Activated CD8-positive, alpha-beta memory T cell treated with anti-CD3 and anti-CD28 coated beads for 1 hour (primary cell): ENCODE results near the gene ZNF462.
"Not testable (repeated sequence)": the region's sequence is repeated elsewhere in the genome, so short reads cannot be mapped to it uniquely, and the experiment has no call there.

Source experiments
- DNase-seq, 2 donors: peaks; one replicate each; pipeline ENCODE4 v3.0.0-alpha.2; 2020; ENCODE audit warnings: low read depth in 1 of 2; ENCODE audit errors: extremely low read depth in 1 of 2

Gene ZNF462

DNA sequence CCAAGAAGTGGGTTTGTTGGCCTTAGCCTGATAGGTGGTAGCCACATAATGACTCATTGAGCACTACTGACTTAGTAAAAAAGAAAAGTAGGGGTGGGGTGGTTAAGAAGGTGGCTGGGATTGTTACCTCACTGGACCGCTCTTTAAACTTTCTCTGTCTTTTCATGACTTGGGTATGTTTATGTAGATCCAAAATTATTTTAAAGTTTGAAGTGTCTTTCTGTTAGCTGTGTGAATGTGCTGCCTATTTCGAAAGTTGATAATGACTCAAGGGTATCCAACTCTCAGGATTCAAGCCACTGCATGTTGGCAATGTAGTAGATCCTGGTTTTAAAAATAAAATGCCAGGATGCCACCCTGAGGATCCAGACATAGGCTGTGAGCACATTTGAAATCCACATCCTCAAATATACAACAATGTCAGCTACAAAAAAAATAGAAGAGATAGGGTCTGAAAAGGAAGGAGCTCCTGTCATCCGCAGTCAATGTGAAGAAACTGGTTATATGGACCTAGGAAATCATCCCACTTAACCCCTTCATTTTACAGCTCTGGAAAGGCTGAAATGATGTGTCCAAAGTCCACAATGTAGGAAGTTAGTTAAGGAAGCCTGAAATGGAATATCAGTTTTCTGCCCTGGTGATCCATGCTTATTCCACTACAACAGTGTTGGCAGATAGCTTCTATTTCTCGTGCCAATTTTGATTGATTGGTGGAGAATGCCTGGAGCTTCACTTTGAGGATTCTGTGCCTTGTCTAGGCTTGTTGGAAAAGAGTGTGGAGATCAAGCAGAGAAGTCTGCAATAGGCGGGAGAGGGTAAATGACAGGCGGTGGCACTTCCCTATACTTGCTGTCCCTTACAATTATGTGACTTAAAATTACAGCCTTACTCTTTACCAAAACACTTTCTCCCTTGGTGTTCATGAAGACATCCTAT, 23.4 kb downstream of the ZNF462 start:
- DNase-seq: no peak

DNA sequence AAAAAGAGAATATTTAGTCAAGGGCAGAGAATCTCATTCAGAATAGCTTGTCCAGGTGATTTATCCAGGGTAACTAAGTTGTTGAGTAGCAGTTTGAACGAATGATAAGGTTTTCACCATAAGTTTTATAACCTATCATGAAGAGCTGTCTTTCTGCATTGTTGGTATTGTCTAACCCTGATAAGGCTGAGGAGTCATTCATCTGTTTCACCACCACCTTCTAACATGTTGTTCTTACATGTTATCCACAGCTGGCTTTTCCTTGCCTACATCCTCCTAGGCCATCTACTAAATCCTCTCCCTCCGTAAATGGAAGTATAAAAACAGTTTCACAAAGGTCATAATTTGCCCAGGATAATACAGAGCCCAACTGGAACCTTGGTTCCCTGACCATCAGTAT, 24.1 kb downstream of the ZNF462 start:
- DNase-seq: no peak

DNA sequence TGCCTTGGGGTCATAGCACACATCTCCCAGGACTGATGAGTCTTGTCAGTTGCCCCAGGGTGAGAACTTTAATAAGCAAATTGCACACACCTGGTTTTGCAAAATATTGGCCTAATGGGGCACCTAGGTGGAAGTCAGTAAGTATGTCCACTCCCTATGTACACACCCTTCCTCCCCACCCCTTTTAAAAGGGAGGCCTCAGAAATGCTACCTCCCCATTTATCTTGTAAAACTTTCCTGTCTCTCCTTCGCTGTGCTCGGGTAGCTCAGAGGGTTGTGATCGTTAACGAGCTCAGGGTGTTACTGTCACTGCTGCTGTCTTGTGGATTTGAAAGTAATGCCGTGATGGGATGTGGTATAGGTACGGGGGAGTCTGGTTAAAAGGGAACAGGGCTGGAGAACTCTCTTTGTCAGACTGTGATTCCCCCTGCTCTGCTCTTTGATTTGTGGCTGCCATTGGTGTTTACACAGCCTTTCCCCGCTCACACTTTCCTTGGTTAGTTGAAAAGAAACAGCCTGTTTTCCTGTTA, 26.2 kb downstream of the ZNF462 start:
- no peak for DNase-seq

DNA sequence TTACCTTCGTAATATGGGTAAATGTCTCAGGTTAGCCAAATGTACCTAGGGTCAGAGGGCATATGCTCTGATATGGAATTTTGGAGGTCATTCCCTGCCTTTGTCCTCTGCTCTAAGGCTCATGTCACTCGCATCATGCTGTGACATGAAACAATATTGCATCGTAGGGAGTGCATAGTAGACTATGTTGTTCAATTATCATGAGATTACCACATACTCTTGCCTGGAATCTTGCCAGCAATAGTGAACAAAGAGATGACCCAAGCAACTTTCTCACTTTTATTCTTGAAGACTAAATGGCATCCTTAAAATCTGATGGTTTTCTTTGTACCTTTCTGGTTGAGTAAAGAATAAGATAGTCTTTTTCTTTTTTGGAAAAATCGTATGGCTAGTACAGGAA, 27.6 kb downstream of the ZNF462 start:
- no peak for DNase-seq

DNA sequence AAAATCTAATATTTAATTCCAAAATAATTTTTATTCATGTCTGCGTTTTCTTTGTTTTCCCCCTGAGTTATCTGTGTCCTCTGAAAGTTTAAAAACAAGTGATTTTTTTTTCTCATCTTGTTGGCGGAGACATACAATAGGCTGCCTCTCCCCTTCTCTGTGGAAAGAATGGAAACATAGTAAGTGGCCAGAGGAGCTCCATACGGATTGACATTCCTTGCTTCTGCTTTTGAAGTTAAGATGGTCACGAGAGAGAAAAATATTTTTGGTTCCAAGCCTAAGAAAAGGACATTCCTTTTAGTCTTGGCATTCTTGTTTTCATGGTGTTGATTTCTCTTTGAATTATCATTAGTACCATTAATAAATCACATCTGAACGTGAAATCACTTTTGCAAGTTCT, 28.3 kb downstream of the ZNF462 start:
- DNase-seq: no peak

DNA sequence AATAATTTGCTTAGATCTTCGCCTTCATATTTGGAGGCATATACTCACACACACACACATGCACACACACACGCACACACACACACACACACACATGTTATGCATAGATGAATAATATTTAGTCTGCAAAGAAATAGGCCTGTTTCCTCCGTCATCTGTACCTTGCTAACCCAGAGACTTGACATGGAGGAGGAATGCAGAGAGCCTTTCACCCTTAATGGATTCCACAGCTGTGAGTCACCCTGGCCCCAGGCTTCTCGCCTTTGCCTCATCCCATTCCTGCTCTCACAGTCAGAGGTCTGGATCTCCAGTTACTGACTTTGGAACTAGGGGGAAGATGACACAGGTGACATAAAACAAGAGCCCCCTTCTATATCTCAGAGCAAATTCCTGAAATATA, 29.7 kb downstream of the ZNF462 start:
- DNase-seq: no peak

DNA sequence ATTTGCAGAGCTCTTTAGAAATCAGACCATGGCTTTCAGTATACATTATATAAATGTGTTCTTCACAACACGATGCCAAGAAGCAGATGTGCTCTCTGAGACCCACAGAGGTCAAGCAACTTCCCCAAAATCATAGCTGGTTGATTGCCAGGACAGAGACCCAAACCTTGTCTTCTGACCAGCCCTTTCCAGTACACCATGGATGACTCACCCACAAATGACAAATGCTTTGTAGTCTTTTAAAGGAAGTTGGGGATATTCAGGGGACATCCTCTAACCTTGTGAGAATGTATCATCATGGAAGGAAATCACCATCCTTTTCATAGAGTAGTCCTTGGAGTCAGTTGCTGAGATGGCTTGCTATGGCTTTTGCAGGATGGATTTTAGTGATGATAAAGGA, 30.1 kb downstream of the ZNF462 start:
- DNase-seq: no peak

DNA sequence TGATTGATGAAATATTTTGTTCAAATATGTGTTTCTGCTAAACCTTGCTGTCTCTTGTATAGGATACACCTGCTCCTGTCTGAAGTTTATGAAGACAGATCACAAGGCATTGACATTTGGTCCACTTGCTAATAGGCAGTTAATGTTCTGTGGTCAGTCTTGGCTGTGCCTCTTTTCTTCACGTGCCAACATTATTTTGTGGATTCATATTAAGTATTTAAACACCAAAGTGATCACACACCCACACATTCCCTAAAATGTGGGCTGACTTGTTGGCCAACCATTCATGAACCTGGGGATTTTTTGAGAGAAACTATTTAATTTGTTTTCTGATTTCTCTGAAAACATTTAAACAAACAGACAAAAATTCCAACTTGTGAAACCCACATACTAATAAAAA, 33.7 kb downstream of the ZNF462 start:
- DNase-seq: no peak

DNA sequence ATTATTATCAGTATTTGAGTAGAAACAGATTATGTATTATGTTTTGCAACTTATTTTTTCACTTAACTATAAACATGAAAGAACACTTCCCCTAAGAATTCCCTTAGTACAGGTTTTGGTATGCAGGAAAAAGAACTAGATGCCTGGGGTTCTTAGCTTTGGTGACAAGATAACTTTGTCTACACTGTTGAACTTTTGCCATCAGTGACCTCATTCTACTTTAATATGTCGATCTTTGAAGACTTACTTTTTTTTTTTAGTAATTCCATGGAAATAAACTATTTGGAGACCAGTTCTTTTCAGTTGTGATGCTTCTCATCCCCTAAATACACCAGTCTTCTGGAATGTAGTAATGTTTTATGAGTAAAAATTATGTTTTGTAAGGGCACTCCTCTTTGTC, 34.3 kb downstream of the ZNF462 start:
- DNase-seq: no peak

DNA sequence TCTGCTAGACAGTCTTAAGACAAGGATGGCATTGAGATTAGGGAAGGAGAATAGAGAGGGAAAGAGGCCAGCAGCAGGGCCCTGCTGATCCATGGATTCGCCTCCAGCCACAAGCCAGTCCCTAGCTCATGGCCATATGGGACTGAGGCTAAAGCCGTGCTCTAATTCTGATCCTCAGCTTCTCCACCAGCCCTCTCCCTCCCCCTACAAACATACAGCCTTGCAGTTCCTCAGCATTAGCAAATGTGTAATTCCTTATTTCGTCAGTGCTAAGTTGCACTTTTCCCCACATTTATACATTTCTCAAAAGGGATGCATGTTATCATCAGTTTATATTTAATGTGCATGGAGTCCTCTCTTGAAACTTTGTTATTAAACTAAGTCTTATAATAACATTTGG, 34.8 kb downstream of the ZNF462 start:
- DNase-seq: no peak

DNA sequence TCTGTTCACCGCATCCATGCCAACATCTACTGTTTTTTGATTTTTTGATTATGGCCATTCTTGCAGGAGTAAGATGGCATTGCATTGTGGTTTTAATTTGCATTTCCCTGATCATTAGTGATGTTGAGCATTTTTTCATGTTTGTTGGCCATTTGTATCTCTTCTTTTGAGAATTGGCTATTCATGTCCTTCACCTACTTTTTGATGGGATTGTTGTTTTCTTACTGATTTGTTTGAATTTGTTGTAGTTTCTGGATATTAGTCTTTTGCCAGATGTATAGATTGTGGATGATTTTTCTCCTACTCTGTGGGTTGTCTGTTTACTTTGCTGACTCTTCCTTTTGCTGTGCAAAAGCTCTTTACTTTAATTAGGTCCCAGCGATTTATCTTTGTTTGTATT, 37.6 kb downstream of the ZNF462 start:
- DNase-seq: not testable (repeated sequence)

DNA sequence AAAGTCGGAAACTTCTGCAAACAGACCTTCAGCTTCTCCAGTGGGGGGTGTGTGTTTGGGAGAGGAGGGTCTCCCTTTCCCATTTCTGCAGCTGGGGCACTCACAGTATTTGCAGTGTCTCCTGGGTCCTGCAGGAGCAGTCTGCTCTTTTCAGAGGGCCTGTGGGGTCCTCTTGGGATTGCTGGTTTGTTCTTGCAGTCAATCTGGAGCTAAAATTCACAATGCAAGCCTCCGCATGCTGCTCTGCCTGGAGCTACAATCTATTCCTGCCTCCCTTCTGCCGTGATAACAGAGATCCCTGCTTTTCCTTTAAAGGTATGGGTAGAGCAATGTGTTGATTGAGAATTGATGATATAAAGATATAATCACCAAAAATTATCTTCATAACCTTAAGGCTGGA, 43.2 kb downstream of the ZNF462 start:
- no peak for DNase-seq

DNA sequence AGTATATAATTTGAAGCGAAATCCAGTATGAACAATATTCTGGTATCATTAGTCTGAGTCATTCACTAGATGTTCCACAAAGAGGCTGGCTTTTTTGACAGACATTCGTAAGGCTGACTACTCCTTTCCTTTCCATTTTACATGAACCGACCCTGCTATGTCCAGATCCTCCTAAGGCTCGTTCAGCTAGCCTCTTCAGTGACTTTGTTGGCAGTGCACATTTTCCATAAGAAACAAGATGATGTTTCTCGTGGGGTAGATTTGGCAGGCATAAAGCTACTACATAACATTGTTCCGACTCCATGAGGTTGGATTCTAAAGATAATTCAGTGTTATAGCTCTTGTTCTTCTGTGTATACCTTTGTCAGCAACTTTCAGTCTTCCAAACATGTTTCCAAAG, 49.0 kb downstream of the ZNF462 start:
- no peak for DNase-seq

DNA sequence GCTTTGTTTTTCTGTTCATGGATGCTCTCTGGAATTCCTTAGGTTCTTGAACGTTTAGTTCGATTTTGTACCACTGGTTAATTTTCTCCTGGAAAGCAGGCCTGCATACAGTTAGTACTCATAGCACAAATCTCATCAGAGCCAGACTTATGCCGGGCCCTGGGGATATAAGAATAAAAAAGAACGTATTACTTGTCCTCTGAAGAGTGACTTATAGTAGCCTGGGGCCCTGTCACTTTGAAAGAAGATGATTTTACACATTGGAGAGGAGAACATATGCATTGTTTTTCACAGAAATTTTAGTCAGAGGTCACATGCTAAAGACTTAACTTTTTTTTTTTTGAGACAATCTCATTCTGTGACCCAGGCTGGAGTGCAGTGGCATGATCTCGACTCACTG, 50.3 kb downstream of the ZNF462 start:
- DNase-seq: no peak

DNA sequence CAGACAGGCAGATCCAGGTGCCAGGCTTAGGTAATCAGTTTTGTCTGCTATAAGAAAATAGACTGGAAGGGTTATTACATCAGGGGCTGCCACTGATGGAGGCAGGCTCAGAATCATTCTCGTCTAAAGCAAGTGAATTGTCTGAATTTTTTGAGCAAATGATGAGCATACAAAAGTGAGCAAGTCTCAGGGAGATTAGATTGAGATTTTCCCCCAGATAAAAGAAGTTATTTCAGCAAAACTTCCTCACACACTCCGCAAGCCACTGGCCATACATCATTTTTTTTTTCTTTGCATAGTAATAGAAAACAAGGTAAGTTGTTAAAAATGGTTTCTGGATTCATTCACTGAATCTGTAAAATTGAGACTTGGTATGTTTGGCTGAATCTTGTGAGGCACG, 52.9 kb downstream of the ZNF462 start:
- no peak for DNase-seq

DNA sequence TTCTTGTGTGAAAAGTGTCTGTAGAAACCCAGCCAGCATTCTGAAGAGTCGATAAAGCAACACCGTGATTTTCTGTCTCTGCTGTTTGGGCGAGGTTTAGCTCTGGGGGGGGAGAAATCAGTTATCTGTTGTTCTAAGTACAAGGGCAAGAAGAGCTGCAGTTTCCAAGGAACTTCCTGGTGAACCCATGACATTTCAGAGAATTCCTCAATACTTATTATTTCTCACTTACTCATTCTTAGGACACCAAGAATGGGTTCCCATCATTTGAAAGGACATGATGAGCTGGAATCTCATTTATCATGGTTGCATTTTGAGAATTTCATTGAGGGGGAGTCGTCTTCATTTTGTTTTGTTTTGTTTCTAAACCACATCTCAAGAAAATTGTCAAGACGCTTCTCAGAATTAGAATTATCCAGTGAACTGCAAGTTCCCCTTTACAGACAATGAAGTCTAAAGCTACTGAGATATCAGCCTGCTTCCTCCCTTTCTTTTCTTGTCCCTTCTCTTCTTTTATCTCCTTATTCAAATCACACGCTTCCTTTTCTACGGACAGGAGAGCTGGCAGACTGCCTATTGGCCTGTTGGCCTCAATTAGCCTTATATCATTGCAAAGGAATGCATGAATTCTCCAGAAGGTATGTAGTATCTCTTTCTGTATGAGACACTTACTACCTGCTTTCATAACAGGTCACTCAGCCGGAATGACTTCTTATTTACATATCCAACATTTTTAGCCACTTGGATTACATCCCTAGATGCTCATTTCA, 53.7 kb downstream of the ZNF462 start:
- DNase-seq: no peak

DNA sequence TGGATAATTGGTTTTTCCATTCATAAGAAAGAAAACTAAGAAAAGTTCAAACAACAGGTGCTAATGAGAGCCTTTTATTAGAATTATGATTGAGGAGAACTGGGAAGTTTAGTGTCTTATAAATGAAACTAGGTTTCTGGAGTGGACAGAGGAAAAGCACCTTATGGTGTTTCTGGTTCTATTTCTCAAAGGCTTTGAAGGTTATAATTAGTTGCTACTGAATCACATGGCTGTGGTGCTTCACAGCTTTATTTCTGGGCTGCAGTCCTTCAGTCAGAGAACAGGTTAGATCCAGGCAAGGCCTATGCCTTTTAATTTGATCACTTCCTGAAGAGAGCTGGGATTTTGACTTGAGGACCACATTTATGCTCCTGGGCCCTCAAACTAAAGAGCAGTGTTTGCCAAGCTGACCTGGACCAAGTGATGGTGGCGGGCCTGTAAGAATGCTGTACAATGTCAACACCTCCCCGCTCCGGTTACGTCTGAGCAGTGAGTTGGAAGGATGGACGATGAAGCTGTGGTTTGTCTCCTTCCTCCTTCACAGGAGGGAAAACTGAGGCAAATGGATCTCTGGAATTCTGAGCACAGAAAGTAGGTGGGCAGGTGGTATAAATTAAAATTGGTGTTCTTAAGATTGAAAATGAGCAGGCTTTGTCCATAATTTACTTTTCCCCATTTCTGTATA, 56.0 kb downstream of the ZNF462 start:
- DNase-seq: no peak

DNA sequence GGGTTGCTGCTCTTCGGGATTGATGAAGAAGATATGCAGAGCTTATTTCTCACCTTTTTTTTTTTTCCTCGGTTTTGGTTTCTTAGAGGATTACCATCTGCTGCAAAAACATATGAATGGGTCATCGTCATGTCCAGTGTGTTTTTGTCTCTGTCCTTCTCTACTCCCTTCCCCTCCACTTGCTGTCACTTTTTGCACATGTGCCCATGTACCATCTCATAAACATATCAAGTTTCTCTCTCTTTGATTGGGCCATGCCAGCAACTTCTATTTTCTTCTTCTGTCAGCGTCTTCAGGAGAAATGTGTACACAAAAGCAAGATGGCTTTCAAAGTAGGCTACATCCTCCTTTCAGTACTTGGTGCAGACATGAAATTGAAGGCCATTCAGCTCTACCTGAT, 57.1 kb downstream of the ZNF462 start:
- DNase-seq: no peak

DNA sequence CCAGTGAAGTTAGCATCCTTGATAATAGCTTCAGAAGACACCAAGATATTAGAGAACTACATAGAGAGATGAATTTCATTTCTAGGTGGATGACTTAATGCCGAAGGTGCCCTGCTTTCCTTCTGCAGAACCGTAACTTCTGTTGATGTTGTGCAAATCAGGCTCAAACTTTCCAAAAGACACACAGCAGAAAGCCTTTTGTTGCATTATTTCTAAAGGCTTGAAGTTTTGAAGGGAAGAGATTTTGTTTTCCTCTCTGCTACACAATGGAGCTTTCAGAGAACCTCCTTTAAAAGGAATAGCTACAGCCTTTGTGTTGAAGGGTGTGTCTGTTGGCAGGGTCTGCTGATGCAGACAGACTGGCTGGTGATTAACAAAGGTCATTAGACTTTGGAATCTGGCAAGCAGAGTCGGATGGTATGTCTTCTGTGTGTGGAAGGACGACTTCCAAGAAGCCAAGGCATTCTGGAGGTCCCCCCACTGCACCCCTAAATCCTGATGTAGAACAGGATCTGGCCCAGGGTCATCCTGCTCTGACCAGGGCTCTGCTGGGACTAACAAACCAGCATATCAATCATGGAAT, 57.8 kb downstream of the ZNF462 start:
- no peak for DNase-seq

DNA sequence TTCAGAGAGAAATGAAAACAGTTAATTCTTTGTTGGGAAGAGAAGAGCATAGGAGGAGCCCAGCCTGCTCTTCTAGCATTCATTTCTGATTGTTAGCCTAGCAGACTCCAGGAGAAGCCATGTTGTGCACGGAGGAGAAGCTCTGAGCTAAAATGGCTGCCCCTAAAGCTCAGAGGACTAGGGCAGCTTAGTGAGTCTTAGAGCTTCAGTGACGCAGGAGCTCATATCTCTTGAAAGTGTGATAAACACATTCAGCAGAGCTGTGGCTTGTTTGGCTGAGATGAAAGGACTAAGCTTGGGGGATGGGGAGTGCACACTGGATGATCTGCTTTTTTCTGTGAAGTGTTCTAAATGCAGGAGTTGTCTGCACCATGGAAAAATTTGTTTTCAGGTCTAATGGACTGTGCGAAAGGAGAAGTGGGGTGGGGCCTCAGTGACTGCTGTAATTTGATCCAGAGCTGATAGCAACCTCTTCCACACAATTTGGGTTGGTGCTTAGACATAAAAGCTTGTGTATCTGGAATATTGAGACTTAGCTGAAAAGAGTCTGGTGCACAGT, 58.5 kb downstream of the ZNF462 start:
- DNase-seq: no peak

DNA sequence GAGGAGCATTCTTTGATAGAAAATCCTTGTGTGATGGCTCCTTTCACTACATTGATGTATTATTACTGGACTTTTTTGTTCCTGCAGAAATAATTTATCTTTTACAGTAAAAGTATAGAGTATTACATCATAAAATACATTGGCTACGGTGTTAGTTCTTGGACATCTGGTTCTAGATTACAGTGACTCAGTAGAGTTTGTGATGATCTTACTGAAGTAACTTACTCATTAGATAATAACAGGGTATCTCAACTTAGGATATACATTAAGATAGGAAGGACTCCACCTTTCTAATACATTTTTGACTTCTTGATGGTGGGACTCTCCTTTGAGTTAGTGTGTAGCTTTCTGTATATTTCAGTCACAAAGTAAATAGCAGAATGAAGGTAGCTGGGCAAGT, 59.1 kb downstream of the ZNF462 start:
- DNase-seq: no peak
